ENCODE measurements around the gene MARCKS.

DNA sequence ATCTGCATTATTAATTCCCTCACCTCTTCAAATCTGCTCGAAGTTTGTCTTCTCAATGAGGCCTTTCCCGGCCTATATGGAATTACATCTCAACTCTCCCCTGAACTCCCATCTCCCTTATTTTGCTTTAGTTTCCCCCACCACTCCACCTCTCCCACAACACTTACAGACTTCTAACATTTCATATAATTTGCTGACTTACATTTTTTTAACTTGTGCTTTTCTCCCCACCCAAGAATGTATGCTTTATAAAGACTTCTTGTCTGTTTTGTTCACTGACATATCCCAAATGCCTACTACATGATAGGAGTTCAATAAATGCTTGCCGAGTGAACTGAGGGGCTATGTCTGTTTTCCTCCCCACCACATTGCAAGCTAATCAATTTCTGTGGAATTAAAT lies 3.9 kb upstream of the MARCKS start:
- no peak for TF ChIP-seq EZH2phosphoT487 (IDR thresholded peaks at IDR 0.05; ENCODE audit: low read depth)
- no peak for TF ChIP-seq CTCF (IDR thresholded peaks at IDR 0.05; ENCODE audit: low read depth, low read length)

All from OCI-LY3 (cell line).